Left lung (tissue), 10 donors: ENCODE measurements around the gene KAZALD1. TPM values are rescaled to one million over a fixed set of nuclear protein-coding genes. Genes with fewer than 3 reads are reported as not detected.

ENCODE experiments used
- ATAC-seq: fragments of 200-7000 bp; cut with Tn5 transposase; one replicate; pipeline ENCODE4 v1.9.1; 2020; ENCODE audit warnings: moderate library complexity
- DNase-seq, 4 donors: peaks; one replicate each; pipeline ENCODE4 v3.0.0-alpha.2; 2013 to 2020
- H3K27ac ChIP-seq, 2 donors: fragments of 200-600 bp; sonication (generic) in 1 of 2; one replicate each; pipeline versions ENCODE4 v1.5.0 to v1.8.0; 2020 to 2021
- H3K27me3 ChIP-seq, 2 donors: fragments of 200-600 bp; sonication (generic) in 1 of 2; one replicate each; pipeline versions ENCODE4 v1.5.0 to v1.8.0; 2020 to 2021
- H3K36me3 ChIP-seq, 2 donors: fragments of 200-600 bp; sonication (generic) in 1 of 2; one replicate each; pipeline versions ENCODE4 v1.5.0 to v1.8.0; 2020 to 2021
- H3K4me1 ChIP-seq, 2 donors: fragments of 200-600 bp; one replicate each; pipeline ENCODE4 v1.8.0; 2021
- H3K4me3 ChIP-seq, 2 donors: fragments of 200-600 bp; sonication (generic) in 1 of 2; one replicate each; pipeline versions ENCODE4 v1.5.0 to v1.8.0; 2020 to 2021; ENCODE audit warnings: mild to moderate bottlenecking in 1 of 2
- H3K9me3 ChIP-seq, 2 donors: fragments of 200-600 bp; sonication (generic) in 1 of 2; one replicate each; pipeline versions ENCODE4 v1.5.0 to v1.8.0; 2020 to 2021
- intact Hi-C, 2 donors: fragments of 100-400 bp; cut with DNase I; formaldehyde crosslinking; loops; one replicate each; pipeline versions ENCODE4 v1.11.2 to v1.14.2; 2022
- polyA plus RNA-seq, 6 donors: library from polyadenylated mRNA; unstranded; fragments of 120-200 nt; gene quantifications; one replicate each; pipeline ENCODE4 v1.2.1, GENCODE V29; 2013; ENCODE audit not compliant: insufficient read length in 6 of 6
- total RNA-seq, 2 donors: library from RNA; stranded (reverse); fragmentation: NEBNext Ultra II Directional; extraction: Animal tissue kit (Norgen Biotek cat#: 25700); gene quantifications; one replicate each; pipeline ENCODE4 v1.2.1, GENCODE V29; 2021
- TF ChIP-seq, protein P1 (sequence below), 2 donors: fragments of 200-600 bp; sonication (generic) in 1 of 2; IDR thresholded peaks; one replicate each; pipeline versions ENCODE4 v1.5.0 to v1.8.0; 2021; ENCODE audit warnings: antibody characterized with exemption in 2 of 2
- donor health status: DM: no; HTN: yes; CAD: no.
- donor health status: DM: no; HTN: no; CAD: no.

The KAZALD1 gene
- total and polyA plus RNA-seq, 8 donors = 7.1 to 17.0 (median 12.0) TPM

DNA sequence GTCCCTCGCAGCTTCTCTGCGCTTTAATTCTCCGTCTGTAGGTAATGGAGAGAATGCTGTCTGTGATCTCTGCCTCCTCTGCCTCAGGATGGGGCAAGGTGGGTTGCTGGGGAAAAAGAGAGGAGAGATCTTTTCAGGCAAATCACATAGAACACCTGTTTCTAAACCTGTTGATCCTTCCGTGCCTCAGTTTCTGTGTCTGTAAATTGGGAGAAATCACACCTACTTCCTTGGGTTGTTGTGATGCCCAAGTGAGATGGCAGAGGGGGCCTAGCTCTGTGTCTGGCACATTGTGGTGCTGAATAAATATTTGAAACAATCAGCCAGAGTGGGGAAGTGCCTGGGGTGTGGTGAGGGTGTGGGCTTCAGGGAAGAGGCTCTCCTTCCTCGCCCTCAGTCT, 28.8 kb downstream of the KAZALD1 start:
- TF ChIP-seq, protein P1, sequence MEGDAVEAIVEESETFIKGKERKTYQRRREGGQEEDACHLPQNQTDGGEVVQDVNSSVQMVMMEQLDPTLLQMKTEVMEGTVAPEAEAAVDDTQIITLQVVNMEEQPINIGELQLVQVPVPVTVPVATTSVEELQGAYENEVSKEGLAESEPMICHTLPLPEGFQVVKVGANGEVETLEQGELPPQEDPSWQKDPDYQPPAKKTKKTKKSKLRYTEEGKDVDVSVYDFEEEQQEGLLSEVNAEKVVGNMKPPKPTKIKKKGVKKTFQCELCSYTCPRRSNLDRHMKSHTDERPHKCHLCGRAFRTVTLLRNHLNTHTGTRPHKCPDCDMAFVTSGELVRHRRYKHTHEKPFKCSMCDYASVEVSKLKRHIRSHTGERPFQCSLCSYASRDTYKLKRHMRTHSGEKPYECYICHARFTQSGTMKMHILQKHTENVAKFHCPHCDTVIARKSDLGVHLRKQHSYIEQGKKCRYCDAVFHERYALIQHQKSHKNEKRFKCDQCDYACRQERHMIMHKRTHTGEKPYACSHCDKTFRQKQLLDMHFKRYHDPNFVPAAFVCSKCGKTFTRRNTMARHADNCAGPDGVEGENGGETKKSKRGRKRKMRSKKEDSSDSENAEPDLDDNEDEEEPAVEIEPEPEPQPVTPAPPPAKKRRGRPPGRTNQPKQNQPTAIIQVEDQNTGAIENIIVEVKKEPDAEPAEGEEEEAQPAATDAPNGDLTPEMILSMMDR (IDR thresholded peaks at IDR 0.05) = no peak
- H3K27me3 ChIP-seq = peaks cover 18 to 99% of the 10 kb centered on the region in 2 donors
- intact Hi-C loops = no loop called here

DNA sequence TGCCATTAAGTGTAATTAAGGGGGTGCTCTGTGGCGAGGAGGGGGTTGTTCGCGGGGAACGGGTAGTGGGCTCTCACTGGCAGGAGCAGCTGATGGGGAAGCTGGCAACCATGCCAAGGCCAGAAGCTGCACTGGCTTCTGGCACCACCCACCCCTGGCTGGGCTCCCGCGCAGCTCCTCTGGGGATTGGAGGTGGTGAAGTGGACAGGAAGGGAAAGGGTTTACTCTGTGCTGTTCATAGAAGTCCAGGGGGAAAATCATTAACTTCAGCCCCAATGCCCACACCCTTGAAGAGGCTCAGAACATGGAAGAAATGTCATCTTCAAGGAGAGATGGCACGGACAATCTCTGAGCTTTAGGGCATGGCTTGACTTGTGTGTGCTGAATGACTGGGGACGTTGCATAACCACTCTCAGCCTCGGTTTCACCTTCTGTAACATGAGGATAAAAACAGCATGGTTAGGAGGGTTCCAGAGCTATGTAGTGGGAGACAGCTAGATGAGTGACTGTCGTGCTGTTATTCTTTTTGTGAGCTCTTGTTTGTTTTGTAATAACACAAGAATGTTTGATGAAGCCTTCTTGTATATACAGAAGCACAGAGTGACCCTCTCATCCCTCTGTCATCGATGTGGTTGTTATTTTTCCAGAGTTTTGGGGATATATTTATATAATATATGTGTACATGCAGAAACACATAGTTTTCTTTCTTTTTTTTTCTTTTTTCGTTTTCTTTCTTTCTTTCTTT, 29.9 kb downstream of the KAZALD1 start:
- Histone ChIP-seq H3K4me1 (no peaks in the 10 kb centered on the region), H3K36me3 (no peaks in the 10 kb centered on the region), H3K4me3 (no peak overlapping the region), H3K27me3 (peaks cover 18 to 98% of the 10 kb centered on the region in 2 donors), H3K9me3 (no peaks in the 10 kb centered on the region), H3K27ac (no peak overlapping the region)
- DNase-seq = no peak
- intact Hi-C loops = no loop called here
- no peak for ATAC-seq
- TF ChIP-seq, protein P1 (IDR thresholded peaks at IDR 0.05) = no peak

More for the DNA sequence above, 28.8 kb downstream of the KAZALD1 start:
- Histone ChIP-seq H3K9me3 (no peaks in the 10 kb centered on the region), H3K4me1 (no peaks in the 10 kb centered on the region), H3K36me3 (no peaks in the 10 kb centered on the region), H3K4me3 (no peak overlapping the region), H3K27ac (no peak overlapping the region)
- DNase-seq = no peak
- no peak for ATAC-seq

DNA sequence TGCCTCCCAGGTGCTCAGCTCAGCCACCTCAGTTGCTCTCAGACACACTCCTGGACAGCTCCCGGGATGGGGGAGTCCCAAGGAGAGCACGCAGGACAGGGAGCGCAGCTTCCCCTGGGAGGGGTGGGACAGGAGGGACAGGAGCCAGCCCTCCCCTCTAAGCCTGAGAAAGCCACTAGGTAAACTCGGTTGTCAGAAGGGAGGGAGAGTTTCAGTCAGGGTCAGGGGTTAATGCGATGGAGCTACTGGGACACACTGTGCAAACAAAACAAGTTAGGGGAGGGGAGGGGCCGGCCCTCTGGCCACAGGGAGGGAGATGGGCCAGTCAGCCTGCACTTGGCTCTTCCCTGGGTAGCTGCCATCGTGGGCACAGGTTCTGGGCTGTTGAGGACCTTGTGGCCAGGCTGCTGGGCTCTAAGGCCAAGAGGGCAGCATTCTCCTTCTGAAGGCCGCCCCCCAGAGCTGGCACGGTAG, 31.1 kb downstream of the KAZALD1 start:
- H3K36me3 ChIP-seq = no peaks in the 10 kb centered on the region
- ATAC-seq (no peak), DNase-seq (no peak)
- no peak overlapping the region for H3K4me3 ChIP-seq
- H3K27ac ChIP-seq = no peak overlapping the region
- H3K4me1 ChIP-seq = no peaks in the 10 kb centered on the region
- intact Hi-C loops = no loop called here
- TF ChIP-seq, protein P1 (IDR thresholded peaks at IDR 0.05) = no peak
- peaks cover 18 to 98% of the 10 kb centered on the region in 2 donors for H3K27me3 ChIP-seq
- no peaks in the 10 kb centered on the region for H3K9me3 ChIP-seq

DNA sequence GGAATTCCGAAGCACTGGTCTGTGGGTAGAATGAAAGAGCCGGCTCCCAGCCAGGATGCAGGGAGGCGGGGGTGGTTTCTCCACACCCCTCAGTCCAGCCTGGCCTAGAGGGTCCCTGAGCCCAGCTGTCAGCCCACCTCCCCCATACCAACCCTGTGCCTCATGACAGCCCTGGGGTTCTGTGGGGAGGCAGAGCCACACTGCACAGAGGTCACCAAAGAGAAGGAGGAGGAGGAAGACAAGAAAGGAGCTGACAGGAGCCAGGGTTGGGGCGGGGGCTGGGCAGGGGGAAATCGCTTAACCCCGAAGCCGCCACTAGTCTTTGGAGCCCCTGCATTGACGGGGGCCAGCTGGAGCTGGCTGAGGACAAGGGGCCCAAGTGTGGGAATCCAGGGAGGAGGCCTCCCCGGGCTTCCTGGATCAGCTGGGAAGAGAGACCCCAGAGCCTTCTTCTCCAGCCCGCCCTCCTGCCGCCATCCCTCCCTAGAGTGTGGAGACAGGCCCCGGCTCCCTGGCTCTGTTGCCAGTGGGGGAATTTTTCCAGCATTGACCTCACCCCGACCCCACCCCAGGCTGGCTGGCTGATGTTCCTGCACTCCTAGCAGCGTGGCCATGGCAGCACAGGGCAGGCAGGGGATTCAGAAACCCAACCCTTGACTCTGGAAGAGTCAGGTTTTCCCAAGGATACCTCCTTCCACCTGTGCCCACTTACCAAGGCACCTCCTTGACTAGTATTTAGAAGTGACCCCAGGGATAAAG, 32.5 kb downstream of the KAZALD1 start:
- no peak overlapping the region for H3K4me3 ChIP-seq
- intact Hi-C loops = no loop called here
- H3K36me3 ChIP-seq = no peaks in the 10 kb centered on the region
- ATAC-seq = no peak
- peaks cover 14 to 96% of the 10 kb centered on the region in 2 donors for H3K27me3 ChIP-seq
- no peaks in the 10 kb centered on the region for H3K4me1 ChIP-seq
- DNase-seq = no peak
- TF ChIP-seq, protein P1 (IDR thresholded peaks at IDR 0.05) = no peak
- no peaks in the 10 kb centered on the region for H3K9me3 ChIP-seq
- H3K27ac ChIP-seq = no peak overlapping the region

DNA sequence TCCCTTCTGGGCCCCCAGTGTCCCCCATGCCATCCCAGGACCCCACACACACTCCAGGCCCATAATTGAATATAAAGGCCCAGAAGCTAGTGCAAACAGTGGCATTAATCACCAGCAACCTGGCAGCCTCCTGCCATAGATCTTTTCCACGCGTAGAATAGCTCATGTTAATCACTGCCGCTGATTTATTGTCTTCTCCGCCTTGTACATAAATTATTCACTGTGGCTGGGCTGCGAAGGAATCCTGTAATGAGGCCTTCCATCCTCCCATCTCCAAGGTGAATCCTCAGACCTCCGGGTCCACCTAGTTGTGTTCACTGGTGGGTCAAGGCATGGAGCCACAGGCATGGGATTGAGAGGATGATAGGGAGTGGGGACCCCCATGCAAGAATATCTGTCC, 33.2 kb downstream of the KAZALD1 start:
- Histone ChIP-seq H3K9me3 (no peaks in the 10 kb centered on the region), H3K27me3 (peaks cover 14 to 96% of the 10 kb centered on the region in 2 donors), H3K36me3 (no peaks in the 10 kb centered on the region), H3K27ac (no peak overlapping the region), H3K4me1 (no peaks in the 10 kb centered on the region), H3K4me3 (no peak overlapping the region)
- ATAC-seq (no peak), DNase-seq (no peak)
- intact Hi-C loops = loop anchor here in 1 of 2 donors (5.0 kb wide), 1 partner anchor 47 kb away; no protein-coding TSS in a partner anchor
- TF ChIP-seq, protein P1 (IDR thresholded peaks at IDR 0.05) = no peak
